Breast epithelium (tissue), 4 donors: Measurements from ENCODE around the gene ZSWIM4. TPM values are rescaled to one million over a fixed set of nuclear protein-coding genes. Genes with fewer than 3 reads are reported as not detected.

ENCODE experiments used
- DNase-seq, 2 donors: peaks; one replicate each; pipeline ENCODE4 v3.0.0-alpha.2; 2019; ENCODE audit warnings: low spot score in 2 of 2
- H3K27ac ChIP-seq, 2 donors: fragments of 200-600 bp; sonication (generic) in 1 of 2; one replicate each; pipeline ENCODE4 v1.5.1; 2016 to 2019; ENCODE audit warnings: mild to moderate bottlenecking in 1 of 2
- H3K27me3 ChIP-seq, 2 donors: fragments of 200-600 bp; sonication (generic) in 1 of 2; one replicate each; pipeline versions ENCODE4 v1.5.1 to v1.6.0; 2017 to 2019; ENCODE audit warnings: control low read depth in 1 of 2, mild to moderate bottlenecking in 1 of 2
- H3K36me3 ChIP-seq: fragments of 200-600 bp; one replicate; pipeline ENCODE4 v1.5.1; 2019
- H3K4me1 ChIP-seq, 2 donors: fragments of 200-600 bp; sonication (generic); one replicate each; pipeline ENCODE4 v1.5.1; 2016 to 2019; ENCODE audit warnings: control low read depth in 1 of 2
- H3K4me3 ChIP-seq, 3 donors: fragments of 200-600 bp; sonication (generic); 1 replicate in 2 of 3; 2 replicates in 1 of 3; pipeline ENCODE4 v1.5.1; 2016 to 2019; ENCODE audit warnings: mild to moderate bottlenecking in 3 of 3, moderate library complexity in 2 of 3
- H3K9me3 ChIP-seq, 2 donors: fragments of 200-600 bp; sonication (generic) in 1 of 2; one replicate each; pipeline ENCODE4 v1.5.1; 2016 to 2019; ENCODE audit warnings: control low read depth in 1 of 2
- CTCF ChIP-seq, 3 donors: fragments of 450-650 bp; IDR thresholded peaks; one replicate each; pipeline ENCODE4 v1.5.1; 2016 to 2017; ENCODE audit warnings: antibody characterized with exemption in 3 of 3, mild to moderate bottlenecking in 3 of 3, moderate library complexity in 3 of 3
- POLR2A ChIP-seq: fragments of 450-650 bp; IDR thresholded peaks from one replicate; pipeline ENCODE4 v1.6.1; 2016; ENCODE audit warnings: antibody characterized with exemption, mild to moderate bottlenecking, moderate library complexity
- POLR2AphosphoS5 ChIP-seq, 3 donors: sonication (generic); formaldehyde crosslinking; IDR thresholded peaks; one replicate each; pipeline ENCODE4 v1.6.1; 2017; ENCODE audit warnings: antibody characterized with exemption in 3 of 3
- intact Hi-C: fragments of 100-400 bp; cut with DNase I; formaldehyde crosslinking; loops from one replicate; pipeline ENCODE4 v1.15.1; 2023; ENCODE audit warnings: low total_unique reads
- total RNA-seq, 3 donors: library from RNA; depleted of rRNA; stranded (reverse); fragments of >200 nt; gene quantifications; one replicate each; pipeline ENCODE4 v1.1.0, GENCODE V29; 2016

The ZSWIM4 gene
- total RNA-seq, 3 donors from 2014 or later = 1.1 to 8.5 (median 6.9) TPM

- peak; percentile 84 to 92 for DNase-seq
- peaks cover 28 to 39% of the 10 kb centered on the region in 2 donors for H3K4me1 ChIP-seq
- H3K4me3 ChIP-seq = peak overlapping the region; percentile 89 to 99 (median 96)
- H3K27ac ChIP-seq = peak overlapping the region; percentile 100
- H3K36me3 ChIP-seq = no peaks in the 10 kb centered on the region
- no peaks in the 10 kb centered on the region for H3K9me3 ChIP-seq
- intact Hi-C loops = no loop called here
- no peak for TF ChIP-seq POLR2A
- TF ChIP-seq POLR2AphosphoS5 (IDR thresholded peaks at IDR 0.05) = peak; percentile 40 to 85 (median 48)
- H3K27me3 ChIP-seq = no peaks in the 10 kb centered on the region
Measured at GRCh38 chr19:13843104-13843921, 48.1 kb downstream of the ZSWIM4 start.

- intact Hi-C loops = no loop called here
- no peak for TF ChIP-seq POLR2AphosphoS5 (IDR thresholded peaks at IDR 0.05)
- TF ChIP-seq CTCF (IDR thresholded peaks at IDR 0.05) = no peak
- no peak for TF ChIP-seq POLR2A
- no peak for DNase-seq
- no peak overlapping the region for H3K4me3 ChIP-seq
- H3K36me3 ChIP-seq = no peaks in the 10 kb centered on the region
- H3K4me1 ChIP-seq = peaks cover 28 to 30% of the 10 kb centered on the region in 2 donors
- H3K27me3 ChIP-seq = no peaks in the 10 kb centered on the region
- H3K9me3 ChIP-seq = no peaks in the 10 kb centered on the region
- H3K27ac ChIP-seq = peak overlapping the region; percentile 100
Measured at GRCh38 chr19:13844130-13844631, 48.9 kb downstream of the ZSWIM4 start.

DNA sequence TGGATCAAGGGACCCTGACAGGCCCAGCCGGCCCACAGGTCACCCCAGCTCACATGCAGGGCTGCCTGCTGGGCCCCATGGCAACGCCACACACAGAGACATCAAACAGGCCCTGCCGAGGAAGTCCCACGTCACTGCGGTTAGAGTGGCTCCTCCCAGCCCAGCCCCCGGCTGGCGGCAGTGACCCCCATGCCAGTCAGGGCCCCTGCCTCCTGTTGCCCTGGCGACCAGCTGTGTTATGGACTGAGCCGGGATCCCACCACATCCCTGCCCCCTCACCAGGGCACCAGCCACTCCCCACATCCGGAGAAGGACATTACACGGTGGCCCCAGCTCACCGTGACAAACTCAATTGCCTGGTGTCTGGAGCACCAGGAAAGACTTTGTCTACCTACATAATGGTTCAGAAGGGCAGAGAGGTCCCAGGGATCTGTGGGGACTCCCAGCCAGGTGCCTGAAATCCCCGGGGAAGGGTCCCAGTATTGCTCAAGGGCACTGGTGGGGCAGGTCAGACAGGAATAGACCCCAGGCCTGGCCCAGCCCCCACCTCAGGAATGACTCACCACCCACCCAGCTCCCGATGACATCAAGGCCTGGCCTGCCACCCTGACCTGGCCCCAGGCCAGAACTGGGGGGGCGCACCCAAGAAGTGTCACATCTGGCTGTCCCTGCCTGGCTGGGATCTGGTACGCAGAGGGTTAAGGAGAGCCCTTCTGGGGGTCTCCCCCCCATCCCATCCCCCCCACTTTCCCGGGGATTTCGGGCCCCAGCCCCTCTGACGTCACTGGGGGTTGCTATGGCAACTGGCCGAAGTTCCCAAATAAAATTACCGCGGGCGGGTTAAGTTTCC lies 51.5 kb downstream of the ZSWIM4 start:
- Histone ChIP-seq H3K27me3 (no peaks in the 10 kb centered on the region), H3K4me3 (peak overlapping the region; percentile 58 to 73 (median 60)), H3K36me3 (no peaks in the 10 kb centered on the region), H3K27ac (peak overlapping the region; percentile 100), H3K4me1 (peaks cover 27 to 31% of the 10 kb centered on the region in 2 donors), H3K9me3 (no peaks in the 10 kb centered on the region)
- intact Hi-C loops = no loop called here
- peak; percentile 92 to 95 for DNase-seq
- peak; percentile 63 to 95 (median 81) for TF ChIP-seq POLR2AphosphoS5 (IDR thresholded peaks at IDR 0.05)
- no peak for TF ChIP-seq CTCF (IDR thresholded peaks at IDR 0.05)

- Histone ChIP-seq H3K4me1 (peaks cover 27 to 31% of the 10 kb centered on the region in 2 donors), H3K9me3 (no peaks in the 10 kb centered on the region), H3K27ac (peak overlapping the region; percentile 100), H3K36me3 (no peaks in the 10 kb centered on the region), H3K4me3 (peak overlapping the region; percentile 58 to 73 (median 60)), H3K27me3 (no peaks in the 10 kb centered on the region)
- TF ChIP-seq CTCF (IDR thresholded peaks at IDR 0.05) = peak in 2 of 3 donors; percentile 45 to 75
- TF ChIP-seq POLR2A = peak; percentile 69
- peak; percentile 89 to 95 (median 91) for TF ChIP-seq POLR2AphosphoS5 (IDR thresholded peaks at IDR 0.05)
- peak; percentile 93 to 94 for DNase-seq
- intact Hi-C loops = no loop called here
Measured at GRCh38 chr19:13847407-13848339, 52.4 kb downstream of the ZSWIM4 start.

- H3K4me1 ChIP-seq = peaks cover 22 to 28% of the 10 kb centered on the region in 2 donors
- H3K27ac ChIP-seq = peak overlapping the region; percentile 100
- no peak overlapping the region for H3K4me3 ChIP-seq
- H3K36me3 ChIP-seq = no peaks in the 10 kb centered on the region
- H3K9me3 ChIP-seq = no peaks in the 10 kb centered on the region
- intact Hi-C loops = no loop called here
- H3K27me3 ChIP-seq = no peaks in the 10 kb centered on the region
- no peak for TF ChIP-seq CTCF (IDR thresholded peaks at IDR 0.05)
- TF ChIP-seq POLR2AphosphoS5 (IDR thresholded peaks at IDR 0.05) = no peak
- TF ChIP-seq POLR2A = no peak
- no peak for DNase-seq
Measured at GRCh38 chr19:13848340-13848677, 53.1 kb downstream of the ZSWIM4 start.
